Measurements from ENCODE around the gene PRDX5.

DNA sequence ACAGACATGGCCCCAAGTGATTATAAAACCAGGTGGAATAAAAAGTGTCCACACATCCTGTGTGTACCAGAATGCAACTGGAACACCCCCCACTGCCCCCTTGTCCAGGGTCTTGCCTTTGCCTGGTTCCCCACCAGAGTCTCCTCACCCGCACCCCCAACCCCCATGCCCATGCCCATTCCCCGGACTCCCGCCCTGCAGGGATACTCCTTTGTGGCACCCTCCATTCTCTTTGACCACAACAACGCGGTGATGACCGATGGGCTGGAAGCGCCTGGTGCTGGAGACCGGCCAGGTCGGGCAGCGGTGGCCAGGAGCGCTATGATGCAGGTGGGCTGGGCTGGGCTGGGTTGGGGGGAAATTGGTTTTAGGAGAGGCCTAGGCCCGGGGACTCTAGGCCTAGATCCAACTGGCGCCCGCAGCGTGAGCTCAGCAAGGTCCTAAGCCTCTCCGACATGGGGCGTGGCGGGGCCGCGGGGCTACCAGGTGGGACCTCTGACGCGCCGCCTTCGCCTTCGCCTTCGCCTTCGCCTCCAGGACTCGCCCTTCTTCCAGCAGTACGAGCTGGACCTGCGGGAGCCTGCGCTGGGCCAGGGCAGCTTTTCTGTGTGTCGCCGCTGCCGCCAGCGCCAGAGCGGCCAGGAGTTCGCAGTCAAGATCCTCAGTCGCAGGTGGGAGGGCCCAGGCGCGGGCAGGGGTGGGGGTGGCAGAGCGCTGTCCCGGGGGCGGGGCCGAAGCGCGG lies 50.2 kb downstream of the PRDX5 start:
- TF ChIP-seq EZH2 (IDR thresholded peaks at IDR 0.05; ENCODE audit: borderline replicate concordance, insufficient read depth, low read depth, low read length, poor library complexity, severe bottlenecking): no peak
- TF ChIP-seq, protein P1, sequence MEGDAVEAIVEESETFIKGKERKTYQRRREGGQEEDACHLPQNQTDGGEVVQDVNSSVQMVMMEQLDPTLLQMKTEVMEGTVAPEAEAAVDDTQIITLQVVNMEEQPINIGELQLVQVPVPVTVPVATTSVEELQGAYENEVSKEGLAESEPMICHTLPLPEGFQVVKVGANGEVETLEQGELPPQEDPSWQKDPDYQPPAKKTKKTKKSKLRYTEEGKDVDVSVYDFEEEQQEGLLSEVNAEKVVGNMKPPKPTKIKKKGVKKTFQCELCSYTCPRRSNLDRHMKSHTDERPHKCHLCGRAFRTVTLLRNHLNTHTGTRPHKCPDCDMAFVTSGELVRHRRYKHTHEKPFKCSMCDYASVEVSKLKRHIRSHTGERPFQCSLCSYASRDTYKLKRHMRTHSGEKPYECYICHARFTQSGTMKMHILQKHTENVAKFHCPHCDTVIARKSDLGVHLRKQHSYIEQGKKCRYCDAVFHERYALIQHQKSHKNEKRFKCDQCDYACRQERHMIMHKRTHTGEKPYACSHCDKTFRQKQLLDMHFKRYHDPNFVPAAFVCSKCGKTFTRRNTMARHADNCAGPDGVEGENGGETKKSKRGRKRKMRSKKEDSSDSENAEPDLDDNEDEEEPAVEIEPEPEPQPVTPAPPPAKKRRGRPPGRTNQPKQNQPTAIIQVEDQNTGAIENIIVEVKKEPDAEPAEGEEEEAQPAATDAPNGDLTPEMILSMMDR (IDR thresholded peaks at IDR 0.05): no peak

Data from B cell (primary cell).